ENCODE data around the gene UHRF1. TPM values are rescaled to one million over a fixed set of nuclear protein-coding genes. Genes with fewer than 3 reads are reported as not detected.

The UHRF1 gene
- total RNA-seq (2014; rRNA removed; shearing (Covaris generic)) = 29.3 and 29.4 TPM in 2 replicates
- 26.9 and 28.6 TPM in 2 replicates for polyA plus RNA-seq (2016; fragmentation: Nextera tagmentation; extraction: Ambion mirVana)

DNA sequence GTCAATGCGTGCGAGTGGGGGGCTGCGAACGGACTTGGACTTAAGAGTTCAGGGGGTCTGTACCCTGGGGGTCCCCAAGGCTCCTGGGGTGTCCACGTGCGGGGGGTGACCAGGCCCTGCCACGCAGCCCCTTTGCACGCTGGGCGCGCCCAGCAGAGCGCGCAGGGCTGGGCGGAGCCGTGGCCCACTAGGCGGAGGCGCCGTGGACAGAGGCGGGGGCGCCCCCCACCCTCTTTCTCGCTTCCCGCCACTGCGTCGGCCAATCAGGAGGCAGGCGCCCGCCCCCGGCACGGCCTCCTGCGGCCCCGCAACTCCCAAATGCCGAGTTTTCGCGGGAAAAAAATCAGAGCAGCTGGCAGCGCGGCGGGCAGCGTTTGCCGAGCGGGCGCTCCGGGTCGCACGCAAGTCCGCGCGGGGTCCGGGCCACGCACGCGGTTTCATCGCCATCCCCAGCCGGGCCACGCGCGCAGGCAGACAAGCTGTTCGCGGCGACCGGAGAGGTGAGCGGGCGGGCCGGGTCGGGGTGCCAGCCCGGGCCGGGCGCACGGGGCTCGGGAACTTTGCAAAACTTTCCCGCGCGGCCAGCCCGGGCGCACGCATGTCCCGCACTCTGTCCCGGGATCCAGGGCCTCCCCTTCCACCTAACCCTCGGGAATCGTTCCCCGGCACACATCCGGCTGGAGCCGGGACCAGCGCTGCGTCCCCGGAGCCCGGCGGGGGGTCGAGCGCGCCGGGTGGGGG is at the start of gene UHRF1:
Gene UHRF1 (plus strand): TSS at position 346 of the 741 bp plus-strand sequence. CDS start 1,385 bp downstream, outside the sequence.
- 2 to 4% methylated on average over 63 to 80 of the region's 89 CpGs for WGBS, 2 experiments (ENCODE audit: low coverage in 1 of 2, low lambda C conversion rate in 2 of 2, missing lambda C conversion rate in 2 of 2)
- peaks cover 19% of the 10 kb centered on the region for H3K79me2 ChIP-seq (ENCODE audit: insufficient read depth)
- peaks cover 33% of the 10 kb centered on the region for H3F3A ChIP-seq (ENCODE audit: insufficient read depth)
- peak within 1 kb of the TSS; percentile 80 for H2AFZ ChIP-seq
- peak within 1 kb of the TSS; percentile 87 for H3K27ac ChIP-seq
- H3K27me3 ChIP-seq (replicated peaks; ENCODE audit: insufficient read depth) = no peaks in the 10 kb centered on the region
- DNase-seq = peak; percentile 46
- no peaks in the 10 kb centered on the region for H3K9me2 ChIP-seq (ENCODE audit: insufficient read depth)
- H3K9me3 ChIP-seq (ENCODE audit: low read depth) = no peaks in the 10 kb centered on the region
- H3K4me1 ChIP-seq (ENCODE audit: insufficient read depth) = peaks cover 29% of the 10 kb centered on the region
- no peaks in the 10 kb centered on the region for H4K20me1 ChIP-seq (ENCODE audit: insufficient read depth)
- peak within 1 kb of the TSS; percentile 90 for H3K4me2 ChIP-seq (ENCODE audit: unreplicated experiment)
- peak within 1 kb of the TSS; percentile 86 for H3K4me3 ChIP-seq
- TF ChIP-seq EZH2 (IDR thresholded peaks at IDR 0.05; ENCODE audit: insufficient read depth, poor library complexity, severe bottlenecking) (no peak), EZH2phosphoT487 (IDR thresholded peaks at IDR 0.05; ENCODE audit: insufficient read depth, low read depth) (no peak)
- no peaks in the 10 kb centered on the region for H3K36me3 ChIP-seq (ENCODE audit: low read depth)
- in situ Hi-C loops (cut with MboI) = no loop called here
- H3K9ac ChIP-seq = peak within 1 kb of the TSS; percentile 80

DNA sequence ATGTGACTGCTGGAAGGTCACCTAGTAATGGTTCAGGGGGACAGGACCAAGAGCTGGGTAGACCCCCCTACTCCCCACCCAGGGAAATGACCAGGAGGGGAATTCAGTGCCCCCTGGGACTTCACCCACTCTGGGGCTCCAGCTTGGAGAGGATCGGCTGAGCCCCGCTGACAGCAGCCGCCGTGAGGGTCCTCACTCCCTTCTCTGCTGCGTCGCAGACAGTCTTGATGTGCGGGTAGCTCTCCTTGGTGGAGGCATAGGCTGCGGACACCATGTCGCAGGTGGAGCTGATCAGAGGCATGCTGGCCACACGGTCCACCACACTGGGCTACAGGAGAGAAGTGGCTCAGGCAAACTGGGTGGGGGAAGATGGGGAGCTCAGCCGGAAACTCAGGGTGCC is 49.6 kb upstream of the UHRF1 start:
- Histone ChIP-seq H3K79me2 (ENCODE audit: insufficient read depth) (peaks cover 99% of the 10 kb centered on the region), H3K36me3 (ENCODE audit: low read depth) (peaks cover 56% of the 10 kb centered on the region), H3K9me2 (ENCODE audit: insufficient read depth) (no peaks in the 10 kb centered on the region), H3K27ac (no peak overlapping the region), H2AFZ (no peak overlapping the region), H3K4me3 (no peak overlapping the region), H3F3A (ENCODE audit: insufficient read depth) (peaks cover 15% of the 10 kb centered on the region; the same call in 1 of the 2 replicates), H3K27me3 (replicated peaks; ENCODE audit: insufficient read depth) (no peaks in the 10 kb centered on the region), H3K9me3 (ENCODE audit: low read depth) (no peaks in the 10 kb centered on the region), H4K20me1 (ENCODE audit: insufficient read depth) (no peaks in the 10 kb centered on the region; the same call in 1 of the 2 replicates), H3K4me2 (ENCODE audit: unreplicated experiment) (no peak overlapping the region), H3K4me1 (ENCODE audit: insufficient read depth) (no peaks in the 10 kb centered on the region), H3K9ac (no peak overlapping the region)
- 87 to 89% methylated on average over 11 of the region's 11 CpGs for WGBS, 2 experiments (ENCODE audit: low coverage in 1 of 2, low lambda C conversion rate in 2 of 2, missing lambda C conversion rate in 2 of 2)
- TF ChIP-seq EZH2phosphoT487 (IDR thresholded peaks at IDR 0.05; ENCODE audit: insufficient read depth, low read depth) (no peak), EZH2 (IDR thresholded peaks at IDR 0.05; ENCODE audit: insufficient read depth, poor library complexity, severe bottlenecking) (no peak)
- in situ Hi-C loops (cut with MboI) = no loop called here
- DNase-seq = no peak

- peaks cover 9% of the 10 kb centered on the region; the same call in 1 of the 2 replicates for H3K4me1 ChIP-seq (ENCODE audit: insufficient read depth)
- H3K36me3 ChIP-seq (ENCODE audit: low read depth) = peaks cover 49% of the 10 kb centered on the region
- no peaks in the 10 kb centered on the region for H3K9me3 ChIP-seq (ENCODE audit: low read depth)
- no peak overlapping the region for H3K27ac ChIP-seq
- no peak overlapping the region for H3K4me2 ChIP-seq (ENCODE audit: unreplicated experiment)
- H3K9me2 ChIP-seq (ENCODE audit: insufficient read depth) = no peaks in the 10 kb centered on the region
- no peak for DNase-seq
- no peaks in the 10 kb centered on the region for H3K27me3 ChIP-seq (replicated peaks; ENCODE audit: insufficient read depth)
- no peak overlapping the region for H3K4me3 ChIP-seq
- 0 out of 2 replicates have a peak, but pooled peaks cover 8% of the 10 kb centered on the region for H3F3A ChIP-seq (ENCODE audit: insufficient read depth)
- no peaks in the 10 kb centered on the region; the same call in 1 of the 2 replicates for H4K20me1 ChIP-seq (ENCODE audit: insufficient read depth)
- H3K79me2 ChIP-seq (ENCODE audit: insufficient read depth) = peaks cover 99% of the 10 kb centered on the region
- 62 to 77% methylated on average over 9 to 10 of the region's 10 CpGs for WGBS, 2 experiments (ENCODE audit: low coverage in 1 of 2, low lambda C conversion rate in 2 of 2, missing lambda C conversion rate in 2 of 2)
- H3K9ac ChIP-seq = 0 out of 2 replicates have a peak overlapping the region, but pooled peaks have one; percentile 20
- TF ChIP-seq EZH2 (IDR thresholded peaks at IDR 0.05; ENCODE audit: insufficient read depth, poor library complexity, severe bottlenecking) (no peak), EZH2phosphoT487 (IDR thresholded peaks at IDR 0.05; ENCODE audit: insufficient read depth, low read depth) (no peak)
- no peak overlapping the region for H2AFZ ChIP-seq
- in situ Hi-C loops (cut with MboI) = no loop called here
These were observed 48.2 kb upstream of the UHRF1 start for GRCh38 chr19:4861147-4861546.

- Histone ChIP-seq H3K9me3 (ENCODE audit: low read depth) (no peaks in the 10 kb centered on the region), H3K4me1 (ENCODE audit: insufficient read depth) (peaks cover 22% of the 10 kb centered on the region), H2AFZ (peak overlapping the region; percentile 40; the same call in 1 of the 2 replicates), H3K9me2 (ENCODE audit: insufficient read depth) (no peaks in the 10 kb centered on the region), H4K20me1 (ENCODE audit: insufficient read depth) (no peaks in the 10 kb centered on the region; the same call in 1 of the 2 replicates), H3K79me2 (ENCODE audit: insufficient read depth) (peaks cover 56% of the 10 kb centered on the region), H3F3A (ENCODE audit: insufficient read depth) (peaks cover 35% of the 10 kb centered on the region), H3K27ac (peak overlapping the region; percentile 90), H3K36me3 (ENCODE audit: low read depth) (peaks cover 13% of the 10 kb centered on the region; the same call in 1 of the 2 replicates), H3K9ac (peak overlapping the region; percentile 94), H3K27me3 (replicated peaks; ENCODE audit: insufficient read depth) (no peaks in the 10 kb centered on the region), H3K4me2 (ENCODE audit: unreplicated experiment) (peak overlapping the region; percentile 87), H3K4me3 (peak overlapping the region; percentile 98)
- TF ChIP-seq EZH2 (IDR thresholded peaks at IDR 0.05; ENCODE audit: insufficient read depth, poor library complexity, severe bottlenecking) (no peak), EZH2phosphoT487 (IDR thresholded peaks at IDR 0.05; ENCODE audit: insufficient read depth, low read depth) (no peak)
- peak; percentile 85 for DNase-seq
- in situ Hi-C loops (cut with MboI) = no loop called here
- 2% methylated on average over 18 to 22 of the region's 22 CpGs for WGBS, 2 experiments (ENCODE audit: low coverage in 1 of 2, low lambda C conversion rate in 2 of 2, missing lambda C conversion rate in 2 of 2)
These were observed 42.5 kb upstream of the UHRF1 start for GRCh38 chr19:4866595-4867424.

All from GM23248 (cell line).